HG03378 (cell line): ENCODE data around the gene IQCN.

Experiments used
- ATAC-seq: cut with Tn5 transposase; IDR thresholded peaks from one replicate; pipeline ENCODE4 v1.9.1; 2021; ENCODE audit warnings: mild to moderate bottlenecking, moderate library complexity; ENCODE audit not compliant: unreplicated experiment

The IQCN gene

GRCh38 chr19:18234194-18234593 is 40.1 kb downstream of the IQCN start:
- ATAC-seq = no peak

GRCh38 chr19:18233224-18233825 is 40.9 kb downstream of the IQCN start:
- no peak for ATAC-seq

- ATAC-seq = no peak
Measured at GRCh38 chr19:18232540-18233223, 41.6 kb downstream of the IQCN start.

- ATAC-seq = no peak
Measured at GRCh38 chr19:18231775-18232174, 42.5 kb downstream of the IQCN start.

- no peak for ATAC-seq
Measured at GRCh38 chr19:18230941-18231734, 43.1 kb downstream of the IQCN start.

- no peak for ATAC-seq
Measured at GRCh38 chr19:18229915-18230314, 44.3 kb downstream of the IQCN start.

GRCh38 chr19:18229474-18229873 is 44.8 kb downstream of the IQCN start:
- ATAC-seq = no peak

GRCh38 chr19:18227781-18228271 is 46.4 kb downstream of the IQCN start:
- ATAC-seq = no peak

- no peak for ATAC-seq
Measured at GRCh38 chr19:18226956-18227780, 47.1 kb downstream of the IQCN start.

GRCh38 chr19:18225702-18226468 is 48.4 kb downstream of the IQCN start, which contains the start of gene PDE4C:
TSS of gene PDE4C (minus strand) at chr19:18226438. CDS start at chr19:18226415, 23 bp downstream.
- no peak for ATAC-seq

- ATAC-seq = no peak
Measured at GRCh38 chr19:18225355-18225701, 48.9 kb downstream of the IQCN start.

GRCh38 chr19:18224525-18225354 is 49.5 kb downstream of the IQCN start:
- peak; percentile 85 for ATAC-seq

- no peak for ATAC-seq
Measured at GRCh38 chr19:18223860-18224524, 50.3 kb downstream of the IQCN start.

GRCh38 chr19:18221815-18222725 is 52.2 kb downstream of the IQCN start:
- no peak for ATAC-seq

GRCh38 chr19:18220632-18221275 is 53.5 kb downstream of the IQCN start:
- ATAC-seq = no peak

- ATAC-seq = no peak
Measured at GRCh38 chr19:18219911-18220631, 54.2 kb downstream of the IQCN start.

- ATAC-seq = no peak
Measured at GRCh38 chr19:18218600-18218999, 55.7 kb downstream of the IQCN start.
